GM12878 (cell line): Measurements from ENCODE around the gene MAP1LC3B. TPM values are rescaled to one million over a fixed set of nuclear protein-coding genes. Genes with fewer than 3 reads are reported as not detected.

Experiments
- ATAC-seq: fragments of 200-7000 bp; cut with Tn5 transposase; 3 replicates; pipeline ENCODE4 v1.9.1; 2020; ENCODE audit warnings: mild to moderate bottlenecking, moderate library complexity
- BruUV-seq: library from RNA; stranded (reverse); fragments of 400-500 nt; replicated peaks from 2 replicates; lab custom pipeline; 2021; lab: Mats Ljungman, UMichigan
- CTCF ChIA-PET: fragments of 300-600 bp; sonication (Branson Sonifier 250); formaldehyde crosslinking; extraction: SDS; loops from one replicate; lab custom pipeline; 2021; ENCODE audit warnings: inconsistent platforms; lab: Yijun Ruan, JAX
- POLR2A ChIA-PET: fragments of 350-600 bp; formaldehyde crosslinking; extraction: SDS; loops from one replicate; lab custom pipeline; 2021; ENCODE audit warnings: inconsistent platforms; lab: Charles Lee
- RAD21 ChIA-PET: fragments of 300-600 bp; sonication (Branson Sonifier 250); formaldehyde crosslinking; loops from one replicate; lab custom pipeline; 2023; ENCODE audit warnings: antibody characterized with exemption; ENCODE audit not compliant: unreplicated experiment; lab: Charles Lee
- SMC1A ChIA-PET: fragments of 300-600 bp; sonication (Branson Sonifier 250); formaldehyde crosslinking; loops from one replicate; lab custom pipeline; 2023; ENCODE audit not compliant: unreplicated experiment, uncharacterized antibody; lab: Charles Lee
- DNase-seq: peaks from one replicate; pipeline ENCODE4 v3.0.0-alpha.2; 2011; ENCODE audit warnings: low read depth, low spot score
- FAIRE-seq: peaks from 3 replicates; lab custom pipeline; 2011; peaks lifted over from hg19 to GRCh38; lab: Jason Lieb, UNC
- H2AFZ ChIP-seq: 2 replicates; pipeline ENCODE4 v1.6.0; 2011; ENCODE audit warnings: low read depth, low read length, control low read depth; ENCODE audit not compliant: control insufficient read depth
- H3K27ac ChIP-seq: 2 replicates; pipeline ENCODE4 v1.5.1; 2011; ENCODE audit warnings: control low read depth; ENCODE audit not compliant: control insufficient read depth, insufficient read depth
- H3K27me3 ChIP-seq, 2 experiments: replicated peaks in 1 of 2; 2 replicates each; pipeline versions ENCODE4 v1.6.0 to v1.6.1; 2011; ENCODE audit warnings: low read length in 1 of 2; ENCODE audit not compliant: control insufficient read depth in 2 of 2, insufficient read depth in 2 of 2
- H3K36me3 ChIP-seq, 2 experiments: 2 replicates each; pipeline ENCODE4 v1.5.1; 2011; ENCODE audit warnings: low read length in 1 of 2; ENCODE audit not compliant: control insufficient read depth in 2 of 2, insufficient read depth in 2 of 2
- H3K4me1 ChIP-seq: 2 replicates; pipeline ENCODE4 v1.6.1; 2011; ENCODE audit warnings: mild to moderate bottlenecking, low read length, moderate library complexity, mixed read lengths; ENCODE audit not compliant: control insufficient read depth, insufficient read depth
- H3K4me2 ChIP-seq: 2 replicates; pipeline ENCODE4 v1.6.0; 2011; ENCODE audit warnings: control low read depth; ENCODE audit not compliant: control insufficient read depth, insufficient read depth
- H3K4me3 ChIP-seq: fragments of 200-600 bp; sonication (generic); 2 replicates; pipeline ENCODE4 v1.5.1; 2016
- H3K79me2 ChIP-seq: 2 replicates; pipeline ENCODE4 v1.6.0; 2011; ENCODE audit warnings: low read length; ENCODE audit not compliant: control insufficient read depth, insufficient read depth
- H3K9ac ChIP-seq: 2 replicates; pipeline ENCODE4 v1.8.0; 2011; ENCODE audit warnings: low read length, control low read depth, mixed read lengths; ENCODE audit not compliant: control insufficient read depth, insufficient read depth
- H3K9me3 ChIP-seq: replicated peaks from 3 replicates; pipeline ENCODE4 v1.5.1; 2011; ENCODE audit warnings: mild to moderate bottlenecking, low read length; ENCODE audit not compliant: control insufficient read depth, insufficient read depth
- H4K20me1 ChIP-seq: 2 replicates; pipeline ENCODE4 v1.6.0; 2011; ENCODE audit not compliant: control insufficient read depth, insufficient read depth
- BACH1 ChIP-seq: fragments of 450-650 bp; IDR thresholded peaks from 2 replicates; pipeline ENCODE4 v1.6.1; 2017; ENCODE audit warnings: mild to moderate bottlenecking, borderline replicate concordance
- CEBPB ChIP-seq, 2 experiments: fragments of 150-350 bp in 1 of 2; IDR thresholded peaks; 2 replicates each; pipeline ENCODE4 v1.6.1; 2012 to 2014; ENCODE audit warnings: low read depth in 2 of 2, low read length in 2 of 2, borderline replicate concordance in 1 of 2, inconsistent platforms in 1 of 2
- CEBPZ ChIP-seq: fragments of 150-350 bp; IDR thresholded peaks from 2 replicates; pipeline ENCODE4 v1.6.1; 2016; ENCODE audit warnings: low read depth, low read length
- EP300 ChIP-seq, 2 experiments: fragments of 150-350 bp in 1 of 2; IDR thresholded peaks; 2 replicates each; pipeline ENCODE4 v1.6.1; 2011 to 2012; ENCODE audit warnings: low read depth in 2 of 2, low read length in 2 of 2, borderline replicate concordance in 1 of 2, improper control_type of control experiment in 1 of 2, inconsistent platforms in 1 of 2; ENCODE audit not compliant: control insufficient read depth in 1 of 2
- IRF3 ChIP-seq: fragments of 450-650 bp; IDR thresholded peaks from 2 replicates; pipeline ENCODE4 v1.6.1; 2014; ENCODE audit warnings: mild to moderate bottlenecking
- NR2C2 ChIP-seq: IDR thresholded peaks from 2 replicates; pipeline ENCODE4 v1.6.1; 2011; ENCODE audit warnings: borderline replicate concordance, low read depth; ENCODE audit not compliant: control insufficient read depth, insufficient read length
- RBBP5 ChIP-seq: fragments of 200-600 bp; sonication (generic); conservative IDR thresholded peaks from 2 replicates; pipeline ENCODE4 v1.6.1; 2016
- SIX5 ChIP-seq: IDR thresholded peaks from 2 replicates; pipeline ENCODE4 v1.6.1; 2011; ENCODE audit warnings: mild to moderate bottlenecking, low read depth, low read length, moderate library complexity; ENCODE audit not compliant: severe bottlenecking
- SREBF2 ChIP-seq: IDR thresholded peaks from 2 replicates; pipeline ENCODE4 v1.6.1; 2012; ENCODE audit warnings: mild to moderate bottlenecking, low read length
- ZNF207 ChIP-seq: fragments of 450-650 bp; IDR thresholded peaks from 2 replicates; pipeline ENCODE4 v1.6.1; 2014; ENCODE audit warnings: antibody characterized with exemption, mild to moderate bottlenecking, borderline replicate concordance
- ZNF622 ChIP-seq: fragments of 450-650 bp; IDR thresholded peaks from 2 replicates; pipeline ENCODE4 v1.6.1; 2017; ENCODE audit warnings: mild to moderate bottlenecking, inconsistent platforms
- WGBS: methylation state at CpG from one replicate; pipeline ENCODE4 v1.1.6; 2016; ENCODE audit warnings: low lambda C conversion rate; ENCODE audit not compliant: insufficient replicate concordance, insufficient coverage; ENCODE audit errors: missing lambda C conversion rate; 5-methylcytosine and 5-hydroxymethylcytosine counted together
- in situ Hi-C: fragments of 300-500 bp; cut with MboI; formaldehyde crosslinking; loops from 9 replicates; pipeline ENCODE4 v1.14.3; 2018; ENCODE audit warnings: mixed read lengths
- intact Hi-C: fragments of 100-400 bp; cut with micrococcal nuclease; formaldehyde crosslinking; loops from one replicate; pipeline ENCODE4 v1.14.2; 2022; ENCODE audit not compliant: unreplicated experiment
- polyA plus RNA-seq, 11 experiments: library from polyadenylated mRNA; depleted of rRNA in 4 of 11; unstranded in 6 of 11; stranded (reverse) in 5 of 11; fragments of >200 nt; fragmentation: Nextera tagmentation in 4 of 11; fragmentation: Illumina TruSeq in 1 of 11; extraction: Ambion mirVana in 4 of 11; extraction: Trizol in 1 of 11; gene quantifications; 1 replicate in 1 of 11; 2 replicates in 10 of 11; pipeline versions ENCODE4 v1.2.1 to v1.2.3, GENCODE V29; 2011 to 2016; ENCODE audit warnings: inconsistent platforms in 2 of 11, missing spikeins in 2 of 11, low read depth in 1 of 11
- total RNA-seq, 4 experiments: library from RNA; depleted of rRNA in 3 of 4; stranded (reverse); fragments of >200 nt in 3 of 4; fragmentation: Illumina TruSeq in 1 of 4; extraction: Trizol in 1 of 4; gene quantifications; 2 replicates each; pipeline versions ENCODE4 v1.2.1 to v1.2.3, GENCODE V29; 2013 to 2021
- TF ChIP-seq, protein P1 (sequence below): fragments of 450-650 bp; formaldehyde crosslinking; IDR thresholded peaks from 2 replicates; pipeline ENCODE4 v1.4.0; 2020; ENCODE audit warnings: mild to moderate bottlenecking, moderate library complexity

MAP1LC3B gene
- total and polyA plus RNA-seq, 10 of the 15 experiments (the other 5 are each of a cell fraction or from before 2014, with no cell fraction given), result 6.1 to 42.8 (median 13.7) TPM

DNA sequence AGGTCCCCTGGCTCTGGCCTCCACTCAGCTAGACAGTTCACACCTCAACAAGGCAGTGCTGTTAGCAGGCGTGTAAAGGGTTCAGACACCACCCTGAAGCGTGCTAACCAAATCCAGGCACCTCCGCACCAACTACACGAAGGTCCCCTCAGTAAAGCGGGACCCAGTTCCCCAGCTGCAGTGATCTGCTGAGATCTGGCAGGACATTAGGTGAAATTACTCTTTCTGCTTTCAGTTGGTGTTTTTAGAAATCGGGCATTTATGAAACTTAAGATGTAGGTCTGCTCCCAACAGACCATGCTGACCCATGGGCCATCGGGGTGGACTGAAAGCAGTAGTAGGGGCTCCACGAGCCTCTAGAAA lies 35.7 kb upstream of the MAP1LC3B start:
- Histone ChIP-seq H3K4me1 (no peaks in the 10 kb centered on the region), H3K36me3 (peaks cover 20% of the 10 kb centered on the region in 2 experiments), H3K79me2 (no peaks in the 10 kb centered on the region), H3K4me3 (no peak overlapping the region), H3K27ac (no peak overlapping the region), H4K20me1 (no peaks in the 10 kb centered on the region), H2AFZ (no peak overlapping the region), H3K27me3 (no peaks in the 10 kb centered on the region), H3K4me2 (no peak overlapping the region), H3K9me3 (no peaks in the 10 kb centered on the region), H3K9ac (no peak overlapping the region)
- RAD21 ChIA-PET, result no interaction called here
- 90% methylated on average over 8 of the region's 8 CpGs for WGBS
- ATAC-seq, result no peak
- in situ Hi-C loops, result no loop called here
- no TSS peak for BruUV-seq
- no peak for FAIRE-seq
- no peak for DNase-seq
- TF ChIP-seq IRF3 (no peak), ZNF622 (no peak), RBBP5 (no peak), SREBF2 (no peak), EP300 (IDR thresholded peaks at IDR 0.05; ENCODE audit: borderline replicate concordance in 1 of 2, control insufficient read depth in 1 of 2, low read depth in 2 of 2, low read length in 2 of 2) (no peak), CEBPB (IDR thresholded peaks at IDR 0.05; ENCODE audit: borderline replicate concordance in 1 of 2, low read depth in 2 of 2, low read length in 2 of 2) (no peak), NR2C2 (no peak), CEBPZ (no peak), ZNF207 (no peak), SIX5 (no peak), BACH1 (no peak)
- TF ChIP-seq, protein P1, sequence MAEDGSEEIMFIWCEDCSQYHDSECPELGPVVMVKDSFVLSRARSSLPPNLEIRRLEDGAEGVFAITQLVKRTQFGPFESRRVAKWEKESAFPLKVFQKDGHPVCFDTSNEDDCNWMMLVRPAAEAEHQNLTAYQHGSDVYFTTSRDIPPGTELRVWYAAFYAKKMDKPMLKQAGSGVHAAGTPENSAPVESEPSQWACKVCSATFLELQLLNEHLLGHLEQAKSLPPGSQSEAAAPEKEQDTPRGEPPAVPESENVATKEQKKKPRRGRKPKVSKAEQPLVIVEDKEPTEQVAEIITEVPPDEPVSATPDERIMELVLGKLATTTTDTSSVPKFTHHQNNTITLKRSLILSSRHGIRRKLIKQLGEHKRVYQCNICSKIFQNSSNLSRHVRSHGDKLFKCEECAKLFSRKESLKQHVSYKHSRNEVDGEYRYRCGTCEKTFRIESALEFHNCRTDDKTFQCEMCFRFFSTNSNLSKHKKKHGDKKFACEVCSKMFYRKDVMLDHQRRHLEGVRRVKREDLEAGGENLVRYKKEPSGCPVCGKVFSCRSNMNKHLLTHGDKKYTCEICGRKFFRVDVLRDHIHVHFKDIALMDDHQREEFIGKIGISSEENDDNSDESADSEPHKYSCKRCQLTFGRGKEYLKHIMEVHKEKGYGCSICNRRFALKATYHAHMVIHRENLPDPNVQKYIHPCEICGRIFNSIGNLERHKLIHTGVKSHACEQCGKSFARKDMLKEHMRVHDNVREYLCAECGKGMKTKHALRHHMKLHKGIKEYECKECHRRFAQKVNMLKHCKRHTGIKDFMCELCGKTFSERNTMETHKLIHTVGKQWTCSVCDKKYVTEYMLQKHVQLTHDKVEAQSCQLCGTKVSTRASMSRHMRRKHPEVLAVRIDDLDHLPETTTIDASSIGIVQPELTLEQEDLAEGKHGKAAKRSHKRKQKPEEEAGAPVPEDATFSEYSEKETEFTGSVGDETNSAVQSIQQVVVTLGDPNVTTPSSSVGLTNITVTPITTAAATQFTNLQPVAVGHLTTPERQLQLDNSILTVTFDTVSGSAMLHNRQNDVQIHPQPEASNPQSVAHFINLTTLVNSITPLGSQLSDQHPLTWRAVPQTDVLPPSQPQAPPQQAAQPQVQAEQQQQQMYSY (CRISPR knock-in tag), result no peak
- TF ChIP-seq, all 136 proteins: peak for 0
- SMC1A ChIA-PET, result no interaction called here
- POLR2A ChIA-PET, result interaction anchor here (0.6 to 0.7 kb wide), 2 partner anchors 9 to 1524 kb away, joined by 4 read pairs; no protein-coding TSS in a partner anchor
- intact Hi-C loops, result no loop called here
- CTCF ChIA-PET, result interaction anchor here (1.3 kb wide), 1 partner anchor 40 kb away, joined by 4 read pairs; the partner anchor contains the start of gene C16orf95
